Measurements from ENCODE around the gene LRRC59.
"Not testable (repeated sequence)": the region's sequence is repeated elsewhere in the genome, so short reads cannot be mapped to it uniquely, and the experiment has no call there.

LRRC59 gene

DNA sequence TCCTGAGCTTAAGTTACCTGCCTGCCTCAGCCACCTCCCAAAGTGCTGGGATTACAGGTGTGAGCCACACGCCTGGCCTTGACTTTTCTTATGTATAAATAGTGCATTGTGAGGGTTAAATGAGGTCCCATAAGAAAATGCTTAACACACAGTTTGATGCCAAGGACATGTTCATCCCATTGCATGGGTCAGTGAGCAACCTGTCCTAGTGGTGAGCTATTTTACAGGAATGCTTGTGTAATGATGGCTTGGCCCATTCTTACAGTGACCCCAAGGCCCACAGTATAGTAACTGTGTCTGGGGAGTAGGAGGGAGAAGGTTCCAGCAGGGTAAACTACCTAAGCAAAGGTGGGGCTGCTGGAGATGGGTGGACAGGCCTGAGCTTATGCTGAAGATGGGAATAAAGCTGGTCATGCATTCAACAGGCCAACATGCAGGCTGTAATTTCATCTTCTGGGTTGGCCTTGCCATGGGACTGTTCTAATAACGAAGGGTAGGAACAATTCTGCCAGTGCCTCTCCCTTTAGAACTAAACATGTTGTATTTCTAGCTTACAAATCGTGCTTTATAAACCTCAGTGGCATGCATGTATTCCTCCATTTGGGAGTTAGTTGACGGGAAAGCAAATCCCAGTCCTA is 34.9 kb upstream of the LRRC59 start:
- no peaks in the 10 kb centered on the region for H3K36me3 ChIP-seq (ENCODE audit: control insufficient read depth, insufficient read depth, low read length)
- no peaks in the 10 kb centered on the region for H3K27me3 ChIP-seq (replicated peaks; ENCODE audit: control insufficient read depth, insufficient read depth, low read length, poor library complexity, severe bottlenecking)
- H3K9me3 ChIP-seq (ENCODE audit: control insufficient read depth, low read length), result no peaks in the 10 kb centered on the region
- DNase-seq, result no peak
- H3K4me1 ChIP-seq (ENCODE audit: control insufficient read depth, insufficient read depth, low read length, poor library complexity, severe bottlenecking), result peaks cover 2% of the 10 kb centered on the region
- H3K27ac ChIP-seq (ENCODE audit: insufficient read depth, low read length, poor library complexity, severe bottlenecking), result no peak overlapping the region
- no peak overlapping the region for H3K4me3 ChIP-seq (ENCODE audit: insufficient read depth, low read depth, low read length, poor library complexity, severe bottlenecking)

DNA sequence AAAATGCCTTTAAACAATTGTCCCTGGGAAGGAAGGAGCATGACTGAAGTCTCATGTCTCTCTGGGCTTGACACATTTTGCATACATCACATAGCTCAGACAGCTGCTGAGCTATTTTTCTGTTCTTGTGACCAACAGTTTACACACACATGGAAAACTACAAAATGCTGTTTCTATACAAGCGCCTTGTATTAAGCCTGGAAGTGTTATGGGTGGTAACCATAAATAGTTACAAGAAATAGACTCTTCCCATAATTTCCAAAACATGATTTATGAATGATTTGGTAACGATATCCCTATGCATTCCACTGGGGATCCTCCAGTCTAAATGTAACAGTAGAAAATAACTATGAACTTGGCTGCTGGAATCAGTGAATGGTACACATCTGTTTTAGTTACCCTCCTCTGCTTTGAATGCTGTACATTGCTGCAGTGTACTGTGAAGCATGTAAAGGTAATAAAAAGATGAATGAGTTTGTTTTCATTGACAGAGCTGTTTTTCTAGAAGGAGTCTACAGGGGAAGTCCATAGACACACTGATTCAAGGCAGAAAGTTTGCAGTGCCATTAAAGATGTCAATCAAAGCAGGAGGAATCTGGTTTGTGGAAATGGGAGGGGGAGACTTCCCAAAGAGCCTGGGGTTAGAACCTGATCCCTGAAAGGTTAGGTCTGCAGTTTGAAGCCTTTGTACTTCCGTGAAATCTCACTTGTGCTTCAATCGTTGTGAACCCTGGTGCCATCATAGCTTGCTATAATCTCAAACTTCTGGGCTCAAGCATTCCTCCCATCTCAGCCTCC is 33.7 kb upstream of the LRRC59 start:
- no peak overlapping the region for H3K4me3 ChIP-seq (ENCODE audit: insufficient read depth, low read depth, low read length, poor library complexity, severe bottlenecking)
- peaks cover 12% of the 10 kb centered on the region for H3K4me1 ChIP-seq (ENCODE audit: control insufficient read depth, insufficient read depth, low read length, poor library complexity, severe bottlenecking)
- no peaks in the 10 kb centered on the region for H3K36me3 ChIP-seq (ENCODE audit: control insufficient read depth, insufficient read depth, low read length)
- DNase-seq, result no peak
- no peaks in the 10 kb centered on the region for H3K9me3 ChIP-seq (ENCODE audit: control insufficient read depth, low read length)
- no peaks in the 10 kb centered on the region for H3K27me3 ChIP-seq (replicated peaks; ENCODE audit: control insufficient read depth, insufficient read depth, low read length, poor library complexity, severe bottlenecking)
- no peak overlapping the region for H3K27ac ChIP-seq (ENCODE audit: insufficient read depth, low read length, poor library complexity, severe bottlenecking)

GRCh38 chr17:50429793-50430192 is 32.5 kb upstream of the LRRC59 start:
- H3K9me3 ChIP-seq (ENCODE audit: control insufficient read depth, low read length), result no peaks in the 10 kb centered on the region
- DNase-seq, result no peak
- H3K4me1 ChIP-seq (ENCODE audit: control insufficient read depth, insufficient read depth, low read length, poor library complexity, severe bottlenecking), result peaks cover 19% of the 10 kb centered on the region
- no peak overlapping the region for H3K4me3 ChIP-seq (ENCODE audit: insufficient read depth, low read depth, low read length, poor library complexity, severe bottlenecking)
- no peaks in the 10 kb centered on the region for H3K36me3 ChIP-seq (ENCODE audit: control insufficient read depth, insufficient read depth, low read length)
- no peak overlapping the region for H3K27ac ChIP-seq (ENCODE audit: insufficient read depth, low read length, poor library complexity, severe bottlenecking)
- H3K27me3 ChIP-seq (replicated peaks; ENCODE audit: control insufficient read depth, insufficient read depth, low read length, poor library complexity, severe bottlenecking), result no peaks in the 10 kb centered on the region

DNA sequence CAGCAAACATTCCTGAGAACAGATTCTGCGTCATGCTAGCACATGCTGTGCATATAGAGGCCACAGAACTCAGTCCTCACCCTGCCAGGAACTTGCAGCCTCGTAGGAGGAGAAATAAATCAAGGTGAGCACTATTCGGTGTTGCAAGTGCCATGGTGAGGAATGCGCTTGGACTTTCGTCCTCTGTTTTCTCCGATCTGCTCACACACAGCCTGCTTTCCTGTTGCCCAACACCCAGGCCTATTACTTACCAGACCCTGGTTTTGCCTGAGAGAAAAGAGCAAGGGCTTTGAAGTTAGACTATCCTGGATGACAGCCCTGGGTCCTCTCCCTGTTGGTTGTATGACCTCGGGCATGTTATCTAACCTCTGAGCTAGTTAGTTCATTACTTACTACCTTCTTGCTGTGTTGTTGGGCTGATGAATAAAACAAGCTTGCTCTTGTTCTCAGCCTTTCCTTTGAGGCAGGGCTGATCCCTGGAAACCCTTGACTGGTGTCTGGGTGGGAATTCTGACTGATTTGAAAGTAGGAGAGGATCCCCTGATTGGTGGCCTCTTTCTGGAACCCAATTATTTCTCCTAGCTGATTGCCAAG is 31.6 kb upstream of the LRRC59 start:
- H3K4me3 ChIP-seq (ENCODE audit: insufficient read depth, low read depth, low read length, poor library complexity, severe bottlenecking), result no peak overlapping the region
- no peak for DNase-seq

DNA sequence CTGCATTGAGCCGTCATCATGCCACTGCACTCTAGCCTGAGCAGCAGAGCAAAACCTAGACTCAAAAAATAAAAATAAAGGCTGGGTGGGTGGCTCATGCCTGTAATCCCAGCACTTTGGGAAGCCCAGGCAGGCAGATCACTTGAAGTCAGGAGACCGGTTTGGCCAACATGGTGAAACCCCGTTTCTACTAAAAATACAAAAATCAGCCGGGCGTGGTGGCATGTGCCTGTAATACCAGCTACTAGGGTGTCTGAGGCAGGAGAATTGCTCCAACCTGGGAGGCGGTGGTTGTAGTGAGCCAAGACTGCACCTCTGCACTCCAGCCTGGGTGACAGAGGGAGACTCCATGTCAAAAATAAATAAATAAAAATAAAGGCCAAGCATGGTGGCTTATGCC is 30.8 kb upstream of the LRRC59 start:
- peaks cover 19% of the 10 kb centered on the region for H3K4me1 ChIP-seq (ENCODE audit: control insufficient read depth, insufficient read depth, low read length, poor library complexity, severe bottlenecking)
- H3K4me3 ChIP-seq (ENCODE audit: insufficient read depth, low read depth, low read length, poor library complexity, severe bottlenecking), result not testable (repeated sequence)

More for the DNA sequence above, 31.6 kb upstream of the LRRC59 start:
- Histone ChIP-seq H3K4me1 (ENCODE audit: control insufficient read depth, insufficient read depth, low read length, poor library complexity, severe bottlenecking) (peaks cover 19% of the 10 kb centered on the region), H3K9me3 (ENCODE audit: control insufficient read depth, low read length) (no peaks in the 10 kb centered on the region), H3K27me3 (replicated peaks; ENCODE audit: control insufficient read depth, insufficient read depth, low read length, poor library complexity, severe bottlenecking) (no peaks in the 10 kb centered on the region), H3K27ac (ENCODE audit: insufficient read depth, low read length, poor library complexity, severe bottlenecking) (no peak overlapping the region), H3K36me3 (ENCODE audit: control insufficient read depth, insufficient read depth, low read length) (no peaks in the 10 kb centered on the region)

GRCh38 chr17:50426814-50427787 is 29.8 kb upstream of the LRRC59 start:
- no peaks in the 10 kb centered on the region for H3K36me3 ChIP-seq (ENCODE audit: control insufficient read depth, insufficient read depth, low read length)
- DNase-seq, result no peak
- H3K9me3 ChIP-seq (ENCODE audit: control insufficient read depth, low read length), result no peaks in the 10 kb centered on the region
- peak overlapping the region; percentile 72 for H3K4me3 ChIP-seq (ENCODE audit: insufficient read depth, low read depth, low read length, poor library complexity, severe bottlenecking)
- H3K4me1 ChIP-seq (ENCODE audit: control insufficient read depth, insufficient read depth, low read length, poor library complexity, severe bottlenecking), result peaks cover 19% of the 10 kb centered on the region
- H3K27me3 ChIP-seq (replicated peaks; ENCODE audit: control insufficient read depth, insufficient read depth, low read length, poor library complexity, severe bottlenecking), result no peaks in the 10 kb centered on the region
- H3K27ac ChIP-seq (ENCODE audit: insufficient read depth, low read length, poor library complexity, severe bottlenecking), result peak overlapping the region; percentile 57

More for the DNA sequence above, 30.8 kb upstream of the LRRC59 start:
- H3K27ac ChIP-seq (ENCODE audit: insufficient read depth, low read length, poor library complexity, severe bottlenecking); H3K9me3 ChIP-seq (ENCODE audit: control insufficient read depth, low read length); H3K27me3 ChIP-seq (replicated peaks; ENCODE audit: control insufficient read depth, insufficient read depth, low read length, poor library complexity, severe bottlenecking); DNase-seq; H3K36me3 ChIP-seq (ENCODE audit: control insufficient read depth, insufficient read depth, low read length): not testable (repeated sequence)

DNA sequence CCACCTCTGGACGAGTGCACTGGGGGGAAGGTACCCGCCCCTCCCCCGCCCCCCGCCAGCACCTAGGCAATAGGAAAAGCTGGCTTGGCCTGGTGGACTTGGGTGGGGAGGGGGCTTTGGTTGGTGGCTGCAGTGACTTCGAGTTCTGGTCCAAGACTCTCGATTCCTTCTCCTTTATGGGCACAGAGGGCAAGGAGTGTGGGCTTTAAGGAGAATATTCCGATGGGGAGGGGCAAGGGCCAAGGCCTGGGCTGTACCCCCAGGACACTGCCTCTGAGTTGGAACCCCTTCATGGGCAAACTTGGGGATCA is 29.1 kb upstream of the LRRC59 start:
- Histone ChIP-seq H3K4me3 (ENCODE audit: insufficient read depth, low read depth, low read length, poor library complexity, severe bottlenecking) (peak overlapping the region; percentile 72), H3K27me3 (replicated peaks; ENCODE audit: control insufficient read depth, insufficient read depth, low read length, poor library complexity, severe bottlenecking) (no peaks in the 10 kb centered on the region), H3K27ac (ENCODE audit: insufficient read depth, low read length, poor library complexity, severe bottlenecking) (peak overlapping the region; percentile 57), H3K36me3 (ENCODE audit: control insufficient read depth, insufficient read depth, low read length) (no peaks in the 10 kb centered on the region), H3K9me3 (ENCODE audit: control insufficient read depth, low read length) (no peaks in the 10 kb centered on the region), H3K4me1 (ENCODE audit: control insufficient read depth, insufficient read depth, low read length, poor library complexity, severe bottlenecking) (peaks cover 19% of the 10 kb centered on the region)
- no peak for DNase-seq

GRCh38 chr17:50425682-50426471 is 28.6 kb upstream of the LRRC59 start, which contains the start of gene ACSF2:
ACSF2 (plus strand) TSS chr17:50426218; CDS start chr17:50426262, 44 bp downstream.
- peak; percentile 51 to 66 (median 64) for DNase-seq
- no peaks in the 10 kb centered on the region for H3K36me3 ChIP-seq (ENCODE audit: control insufficient read depth, insufficient read depth, low read length)
- no peaks in the 10 kb centered on the region for H3K27me3 ChIP-seq (replicated peaks; ENCODE audit: control insufficient read depth, insufficient read depth, low read length, poor library complexity, severe bottlenecking)
- H3K9me3 ChIP-seq (ENCODE audit: control insufficient read depth, low read length), result no peaks in the 10 kb centered on the region
- H3K27ac ChIP-seq (ENCODE audit: insufficient read depth, low read length, poor library complexity, severe bottlenecking), result peak within 1 kb of the TSS; percentile 57
- H3K4me1 ChIP-seq (ENCODE audit: control insufficient read depth, insufficient read depth, low read length, poor library complexity, severe bottlenecking), result peaks cover 24% of the 10 kb centered on the region
- peak within 1 kb of the TSS; percentile 72 for H3K4me3 ChIP-seq (ENCODE audit: insufficient read depth, low read depth, low read length, poor library complexity, severe bottlenecking)

Measured in effector memory CD4-positive, alpha-beta T cell (primary cell).